GM12891 (cell line): ENCODE measurements around the gene CRYGD.

ENCODE experiments used
- PAX5 ChIP-seq: IDR thresholded peaks from 2 replicates; pipeline ENCODE4 v1.6.1; 2011; ENCODE audit warnings: low read length, moderate library complexity, mild to moderate bottlenecking; ENCODE audit not compliant: insufficient read depth, severe bottlenecking
- POLR2A ChIP-seq: IDR thresholded peaks from 2 replicates; pipeline ENCODE4 v1.6.1; 2011; ENCODE audit warnings: low read depth, low read length, control low read depth

DNA sequence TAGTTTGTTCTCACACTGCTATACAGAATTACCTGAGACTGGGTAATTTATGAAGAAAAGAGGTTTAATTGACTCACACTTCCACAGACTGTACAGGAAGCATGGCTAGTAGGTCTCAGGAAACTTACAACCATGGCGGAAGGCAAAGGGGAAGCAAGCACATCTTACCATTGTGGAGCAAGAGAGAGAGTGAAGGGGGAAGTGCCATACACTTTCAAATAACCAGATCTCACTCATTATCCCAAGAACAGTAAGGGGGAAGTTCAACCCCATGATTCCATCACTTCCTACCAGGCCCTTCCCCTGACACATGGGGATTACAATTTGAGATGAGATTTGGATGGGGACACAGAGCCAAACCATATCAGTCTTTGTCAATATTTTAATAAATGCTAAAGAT lies 26.6 kb upstream of the CRYGD start:
- TF ChIP-seq PAX5 (no peak), POLR2A (no peak)
